Measurements from ENCODE around the gene SUGP2. TPM values are rescaled to one million over a fixed set of nuclear protein-coding genes. Genes with fewer than 3 reads are reported as not detected.

The SUGP2 gene
- total RNA-seq, 4 donors from 2014 or later, result 43.0 to 132 (median 57.9) TPM

- Histone ChIP-seq H3K4me1 (no peaks in the 10 kb centered on the region), H3K27me3 (no peaks in the 10 kb centered on the region), H3K4me3 (no peak overlapping the region), H3K36me3 (peaks cover 0 to 28% (median 12%) of the 10 kb centered on the region in 4 donors), H3K27ac (no peak overlapping the region), H3K9me3 (no peaks in the 10 kb centered on the region)
- DNase-seq, result no peak
- in situ Hi-C loops (cut with MboI; ENCODE audit: low pct_ligation_motif_present in 1 of 4, low pct_unique_long_range_greater_than_20kb in 1 of 4, low sequenced_read_pairs in 3 of 4), result no loop called here
- WGBS, 2 donors (ENCODE audit: low coverage in 1 of 2), result 81% methylated on average over 8 of the region's 8 CpGs; no CpG with 5 or more reads in 1 of the 2 donors
- intact Hi-C loops (cut with DNase I; ENCODE audit: low total_unique reads), result no loop called here
- no peak for TF ChIP-seq CTCF (IDR thresholded peaks at IDR 0.05)
- no peak for TF ChIP-seq EP300 (IDR thresholded peaks at IDR 0.05; ENCODE audit: low read depth)
- TF ChIP-seq POLR2A (IDR thresholded peaks at IDR 0.05), result no peak
- TF ChIP-seq POLR2AphosphoS5 (IDR thresholded peaks at IDR 0.05), result no peak
Observed at GRCh38 chr19:18992696-18993095, 40.6 kb downstream of the SUGP2 start.

GRCh38 chr19:18991468-18991867 lies 41.8 kb downstream of the SUGP2 start:
- in situ Hi-C loops (cut with MboI; ENCODE audit: low pct_ligation_motif_present in 1 of 4, low pct_unique_long_range_greater_than_20kb in 1 of 4, low sequenced_read_pairs in 3 of 4), result no loop called here
- H3K4me3 ChIP-seq, result no peak overlapping the region
- no peak for TF ChIP-seq CTCF (IDR thresholded peaks at IDR 0.05)
- TF ChIP-seq EP300 (IDR thresholded peaks at IDR 0.05; ENCODE audit: low read depth), result no peak
- TF ChIP-seq POLR2AphosphoS5 (IDR thresholded peaks at IDR 0.05), result no peak
- no peak for TF ChIP-seq POLR2A (IDR thresholded peaks at IDR 0.05)
- no peaks in the 10 kb centered on the region for H3K27me3 ChIP-seq
- peaks cover 0 to 25% (median 11%) of the 10 kb centered on the region in 4 donors for H3K36me3 ChIP-seq
- WGBS, 2 donors (ENCODE audit: low coverage in 1 of 2), result 93 to 100% methylated on average over 3 to 14 of the region's 14 CpGs
- no peak overlapping the region for H3K27ac ChIP-seq
- no peak for DNase-seq
- intact Hi-C loops (cut with DNase I; ENCODE audit: low total_unique reads), result no loop called here
- no peaks in the 10 kb centered on the region for H3K9me3 ChIP-seq
- H3K4me1 ChIP-seq, result no peaks in the 10 kb centered on the region

- H3K9me3 ChIP-seq, result no peaks in the 10 kb centered on the region
- peaks cover 0 to 25% (median 11%) of the 10 kb centered on the region in 4 donors for H3K36me3 ChIP-seq
- H3K4me1 ChIP-seq, result no peaks in the 10 kb centered on the region
- in situ Hi-C loops (cut with MboI; ENCODE audit: low pct_ligation_motif_present in 1 of 4, low pct_unique_long_range_greater_than_20kb in 1 of 4, low sequenced_read_pairs in 3 of 4) (no loop called here), intact Hi-C loops (cut with DNase I; ENCODE audit: low total_unique reads) (no loop called here)
- TF ChIP-seq CTCF (IDR thresholded peaks at IDR 0.05), result no peak
- TF ChIP-seq EP300 (IDR thresholded peaks at IDR 0.05; ENCODE audit: low read depth), result no peak
- H3K4me3 ChIP-seq, result no peak overlapping the region
- H3K27me3 ChIP-seq, result no peaks in the 10 kb centered on the region
- 85% methylated on average over 16 of the region's 16 CpGs; no CpG with 5 or more reads in 1 of the 2 donors for WGBS, 2 donors (ENCODE audit: low coverage in 1 of 2)
- no peak overlapping the region for H3K27ac ChIP-seq
- no peak for DNase-seq
Observed at GRCh38 chr19:18991006-18991405, 42.3 kb downstream of the SUGP2 start.

- Histone ChIP-seq H3K27me3 (peaks cover 7% of the 10 kb centered on the region), H3K27ac (no peak overlapping the region), H3K36me3 (peaks cover 0 to 25% (median 9%) of the 10 kb centered on the region in 4 donors), H3K9me3 (no peaks in the 10 kb centered on the region), H3K4me1 (no peaks in the 10 kb centered on the region), H3K4me3 (no peak overlapping the region)
- intact Hi-C loops (cut with DNase I; ENCODE audit: low total_unique reads) (no loop called here), in situ Hi-C loops (cut with MboI; ENCODE audit: low pct_ligation_motif_present in 1 of 4, low pct_unique_long_range_greater_than_20kb in 1 of 4, low sequenced_read_pairs in 3 of 4) (no loop called here)
- TF ChIP-seq EP300 (IDR thresholded peaks at IDR 0.05; ENCODE audit: low read depth), result no peak
- TF ChIP-seq CTCF (IDR thresholded peaks at IDR 0.05), result no peak
- TF ChIP-seq POLR2A (IDR thresholded peaks at IDR 0.05), result no peak
- no peak for TF ChIP-seq POLR2AphosphoS5 (IDR thresholded peaks at IDR 0.05)
- WGBS, 2 donors (ENCODE audit: low coverage in 1 of 2), result 90% methylated on average over 5 of the region's 5 CpGs; no CpG with 5 or more reads in 1 of the 2 donors
- DNase-seq, result no peak
Observed at GRCh38 chr19:18990128-18990708, 43.1 kb downstream of the SUGP2 start.

Measured in transverse colon (tissue), 4 donors.